ENCODE data around the gene AUTS2.

The AUTS2 gene

DNA sequence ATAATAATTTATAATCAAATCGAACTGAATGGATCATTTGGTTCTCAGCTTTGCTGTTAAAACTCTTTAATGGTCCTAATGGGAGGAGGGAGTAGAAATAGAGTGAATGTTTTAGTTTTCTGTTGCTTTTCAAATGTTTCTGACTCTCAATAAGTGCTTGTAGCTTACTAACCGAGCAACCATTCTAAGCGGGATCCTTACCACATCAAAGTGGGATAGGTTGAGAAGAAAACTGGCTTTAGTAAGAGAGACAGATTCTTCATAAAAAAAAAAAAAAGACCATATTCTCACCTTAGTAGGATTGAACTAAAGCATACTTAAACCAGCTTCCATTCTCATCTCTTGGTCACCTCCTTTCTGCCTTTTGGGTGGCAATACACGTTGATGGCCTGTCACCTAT is 584.2 kb downstream of the AUTS2 start:
- Histone ChIP-seq H3K36me3 (no peaks in the 10 kb centered on the region), H3K27me3 (no peaks in the 10 kb centered on the region), H3K4me1 (peaks cover 0 to 10% (median 4%) of the 10 kb centered on the region in 4 donors), H3K4me3 (no peak overlapping the region), H3K27ac (no peak overlapping the region), H3K9me3 (no peaks in the 10 kb centered on the region)
- intact Hi-C loops (cut with DNase I; ENCODE audit: low total_unique reads), result no loop called here
- no peak for TF ChIP-seq CTCF (IDR thresholded peaks at IDR 0.05)
- DNase-seq, result no peak

DNA sequence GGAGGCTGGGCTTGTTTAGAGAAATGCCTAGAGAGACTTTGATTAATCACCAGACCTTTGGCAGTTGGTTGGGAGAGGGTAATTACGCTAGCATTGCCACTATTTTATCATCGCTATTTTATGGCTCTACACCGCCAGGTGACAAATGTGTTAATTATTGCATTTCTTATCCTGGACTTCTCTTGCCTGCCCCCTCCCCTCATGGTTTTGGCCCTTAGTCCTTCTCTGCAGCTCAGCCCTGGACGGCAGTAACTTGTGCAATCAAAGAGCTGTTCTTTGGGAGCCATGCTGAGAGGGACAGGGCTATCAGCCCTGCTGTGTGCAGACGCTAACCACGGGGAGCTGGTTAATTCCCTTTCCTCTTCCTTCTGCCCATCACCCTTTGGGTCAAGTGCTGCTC is 585.0 kb downstream of the AUTS2 start:
- no peak overlapping the region for H3K4me3 ChIP-seq
- TF ChIP-seq CTCF (IDR thresholded peaks at IDR 0.05), result no peak
- no peaks in the 10 kb centered on the region for H3K27me3 ChIP-seq
- no peak overlapping the region for H3K27ac ChIP-seq
- intact Hi-C loops (cut with DNase I; ENCODE audit: low total_unique reads), result no loop called here
- DNase-seq, result no peak
- H3K4me1 ChIP-seq, result peaks cover 0 to 10% (median 4%) of the 10 kb centered on the region in 4 donors
- H3K9me3 ChIP-seq, result no peaks in the 10 kb centered on the region
- H3K36me3 ChIP-seq, result no peaks in the 10 kb centered on the region

DNA sequence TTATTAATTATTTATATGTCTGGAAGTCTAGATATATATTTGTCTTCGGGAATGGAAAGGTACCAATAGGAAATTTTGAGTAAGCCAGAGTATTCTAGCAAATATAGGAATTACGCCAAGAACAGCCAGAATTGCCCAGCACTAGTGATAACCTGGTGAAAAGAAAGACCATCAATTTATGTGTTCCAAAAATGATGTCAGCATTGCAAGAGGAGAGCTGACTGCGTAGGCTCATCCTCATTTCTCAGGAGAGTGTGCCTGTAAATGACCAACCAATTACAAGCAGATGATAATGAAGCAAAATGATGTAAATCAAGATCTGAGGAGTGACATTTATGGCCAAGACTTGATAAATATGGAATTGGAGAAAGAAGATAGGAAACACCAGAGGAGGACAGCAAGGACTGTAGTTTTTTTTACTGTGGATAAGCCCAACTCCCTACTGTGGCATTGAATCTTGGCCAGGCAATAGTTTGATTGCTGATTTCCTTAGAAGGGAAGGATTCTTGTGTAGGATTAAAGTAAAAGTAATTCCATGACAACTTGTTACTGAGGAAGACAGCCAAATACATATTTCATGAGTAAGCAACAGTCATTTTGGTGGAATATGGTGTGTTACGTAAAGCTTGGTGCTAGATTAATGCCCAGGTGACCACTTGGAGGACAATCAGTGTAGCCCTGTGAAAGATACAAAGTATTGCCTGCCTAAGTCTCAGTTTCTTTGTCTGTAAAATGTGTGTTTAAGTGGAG is 590.8 kb downstream of the AUTS2 start:
- peaks cover 0 to 4% (median 0%) of the 10 kb centered on the region in 3 donors for H3K9me3 ChIP-seq
- no peak overlapping the region for H3K27ac ChIP-seq
- no peak overlapping the region for H3K4me3 ChIP-seq
- no peak for TF ChIP-seq CTCF (IDR thresholded peaks at IDR 0.05)
- H3K36me3 ChIP-seq, result no peaks in the 10 kb centered on the region
- H3K27me3 ChIP-seq, result no peaks in the 10 kb centered on the region
- DNase-seq, result no peak
- no peaks in the 10 kb centered on the region for H3K4me1 ChIP-seq
- intact Hi-C loops (cut with DNase I; ENCODE audit: low total_unique reads), result no loop called here

DNA sequence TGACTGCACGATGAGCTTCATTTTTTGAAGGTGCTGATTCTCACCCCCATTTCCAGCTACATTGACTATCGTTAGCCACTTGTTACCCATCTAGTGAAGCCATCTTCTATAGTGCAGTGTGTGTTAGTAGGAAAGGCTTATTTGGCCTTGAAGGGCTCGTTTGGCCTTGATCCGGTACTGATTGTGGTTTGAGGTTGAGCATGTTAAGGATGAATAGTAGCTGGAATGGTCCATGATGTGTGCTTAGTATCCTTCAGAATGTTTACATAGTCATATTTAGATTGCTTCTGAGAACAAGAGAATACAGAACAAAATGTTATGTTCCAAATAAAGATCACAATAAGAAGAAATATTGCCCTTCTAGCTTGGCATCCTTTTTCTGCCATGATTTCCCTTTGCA is 591.5 kb downstream of the AUTS2 start:
- intact Hi-C loops (cut with DNase I; ENCODE audit: low total_unique reads), result loop anchor here (5.0 kb wide), 1 partner anchor 513 kb away; no protein-coding TSS in a partner anchor
- Histone ChIP-seq H3K4me3 (no peak overlapping the region), H3K27me3 (no peaks in the 10 kb centered on the region), H3K9me3 (peaks cover 0 to 4% (median 0%) of the 10 kb centered on the region in 3 donors), H3K4me1 (no peaks in the 10 kb centered on the region), H3K36me3 (no peaks in the 10 kb centered on the region), H3K27ac (no peak overlapping the region)
- no peak for TF ChIP-seq CTCF (IDR thresholded peaks at IDR 0.05)
- DNase-seq, result no peak

GRCh38 chr7:70190281-70190680 is 592.0 kb downstream of the AUTS2 start:
- H3K27ac ChIP-seq, result no peak overlapping the region
- intact Hi-C loops (cut with DNase I; ENCODE audit: low total_unique reads), result loop anchor here (5.0 kb wide), 1 partner anchor 512 kb away; no protein-coding TSS in a partner anchor
- no peak for TF ChIP-seq CTCF (IDR thresholded peaks at IDR 0.05)
- H3K4me3 ChIP-seq, result no peak overlapping the region
- no peaks in the 10 kb centered on the region for H3K36me3 ChIP-seq
- peaks cover 0 to 4% (median 0%) of the 10 kb centered on the region in 3 donors for H3K9me3 ChIP-seq
- H3K4me1 ChIP-seq, result no peaks in the 10 kb centered on the region
- no peak for DNase-seq
- no peaks in the 10 kb centered on the region for H3K27me3 ChIP-seq
